H1 (cell line): ENCODE results near the gene EIF2S3B. TPM values are rescaled to one million over a fixed set of nuclear protein-coding genes. Genes with fewer than 3 reads are reported as not detected.

Experiments
- CTCF ChIA-PET: fragments of 300-600 bp; sonication (Branson Sonifier 250); formaldehyde crosslinking; loops from one replicate; lab custom pipeline; 2021; ENCODE audit not compliant: partially characterized antibody; lab: Charles Lee
- POLR2A ChIA-PET: fragments of 300-600 bp; sonication (Branson Sonifier 250); formaldehyde crosslinking; loops from one replicate; lab custom pipeline; 2021; ENCODE audit warnings: inconsistent platforms; ENCODE audit not compliant: partially characterized antibody; lab: Charles Lee
- DNase-seq, 2 experiments: peaks; one replicate each; pipeline versions ENCODE4 v3.0.0 to v3.0.0-alpha.2; 2010 to 2022; ENCODE audit warnings: low spot score in 2 of 2, low read depth in 1 of 2, mixed read lengths in 1 of 2
- FAIRE-seq: peaks from 2 replicates; lab custom pipeline; 2011; peaks lifted over from hg19 to GRCh38; lab: Jason Lieb, UNC
- H2AFZ ChIP-seq: 2 replicates; pipeline ENCODE4 v1.8.1; 2012; ENCODE audit warnings: low read length, inconsistent platforms
- H2AK5ac ChIP-seq: 2 replicates; pipeline ENCODE4 v1.6.1; 2013; ENCODE audit warnings: low read depth, low read length
- H2BK120ac ChIP-seq: replicated peaks from 2 replicates; pipeline ENCODE3; 2013; ENCODE audit warnings: low read depth, low read length, inconsistent platforms
- H2BK12ac ChIP-seq: 2 replicates; pipeline ENCODE4 v1.6.1; 2013; ENCODE audit warnings: low read depth, low read length
- H2BK15ac ChIP-seq: 2 replicates; pipeline ENCODE4 v1.6.1; 2013; ENCODE audit warnings: low read length
- H2BK20ac ChIP-seq: 2 replicates; pipeline ENCODE4 v1.6.1; 2013; ENCODE audit warnings: low read length
- H2BK5ac ChIP-seq: 2 replicates; pipeline ENCODE4 v1.6.1; 2013; ENCODE audit warnings: low read depth, low read length
- H3K14ac ChIP-seq: 2 replicates; pipeline ENCODE4 v1.6.1; 2013; ENCODE audit warnings: inconsistent platforms; ENCODE audit not compliant: insufficient read length
- H3K18ac ChIP-seq: 2 replicates; pipeline ENCODE4 v1.6.1; 2013; ENCODE audit warnings: low read length; ENCODE audit errors: extremely low read depth
- H3K23ac ChIP-seq: 2 replicates; pipeline ENCODE4 v1.6.1; 2013; ENCODE audit warnings: inconsistent platforms; ENCODE audit not compliant: insufficient read length
- H3K23me2 ChIP-seq: 2 replicates; pipeline ENCODE4 v1.6.1; 2013; ENCODE audit warnings: low read depth, low read length
- H3K27ac ChIP-seq: 2 replicates; pipeline ENCODE4 v1.6.1; 2011; ENCODE audit warnings: low read depth, low read length, inconsistent platforms
- H3K27me3 ChIP-seq, 4 experiments: replicated peaks in 1 of 4; 1 replicate in 1 of 4; 2 replicates in 3 of 4; pipeline versions ENCODE4 v1.6.1 to v1.8.1; 2011 to 2013; ENCODE audit warnings: low read length in 3 of 4, mild to moderate bottlenecking in 3 of 4, inconsistent platforms in 2 of 4, mixed read lengths in 2 of 4, moderate library complexity in 1 of 4; ENCODE audit not compliant: control insufficient read depth in 3 of 4, insufficient read depth in 3 of 4; ENCODE audit errors: extremely low read depth in 1 of 4
- H3K36me3 ChIP-seq, 4 experiments: 2 replicates each; pipeline versions ENCODE4 v1.6.1 to v1.8.1; 2011 to 2013; ENCODE audit warnings: mild to moderate bottlenecking in 4 of 4, low read length in 3 of 4, moderate library complexity in 2 of 4, control low read depth in 1 of 4, inconsistent platforms in 1 of 4; ENCODE audit not compliant: insufficient read depth in 4 of 4, control insufficient read depth in 2 of 4
- H3K4ac ChIP-seq: replicated peaks from 2 replicates; pipeline ENCODE3; 2013; ENCODE audit warnings: low read length, low read depth, mixed read lengths, inconsistent platforms; ENCODE audit not compliant: insufficient read length
- H3K4me1 ChIP-seq, 4 experiments: replicated peaks in 1 of 4; 1 replicate in 1 of 4; 2 replicates in 3 of 4; pipeline versions ENCODE4 v1.6.1 to v1.8.1; 2011 to 2013; ENCODE audit warnings: low read length in 3 of 4, inconsistent platforms in 2 of 4, mixed read lengths in 1 of 4; ENCODE audit not compliant: insufficient read depth in 4 of 4, control insufficient read depth in 3 of 4
- H3K4me2 ChIP-seq, 2 experiments: 2 replicates each; pipeline versions ENCODE4 v1.6.1 to v1.8.1; 2011 to 2013; ENCODE audit warnings: low read depth in 2 of 2, low read length in 2 of 2, control low read depth in 1 of 2, inconsistent platforms in 1 of 2, mild to moderate bottlenecking in 1 of 2; ENCODE audit not compliant: insufficient read depth in 1 of 2
- H3K4me3 ChIP-seq, 4 experiments: fragments of 200-600, 300-600 bp in 1 of 4; sonication (generic), shearing (Covaris generic), sonication (Bioruptor Twin) in 1 of 4; 2 replicates each; pipeline versions ENCODE4 v1.5.1 to v1.8.1; 2011 to 2016; ENCODE audit warnings: low read length in 4 of 4, low read depth in 3 of 4, control low read depth in 2 of 4, inconsistent platforms in 2 of 4, mild to moderate bottlenecking in 2 of 4, mixed read lengths in 1 of 4, moderate library complexity in 1 of 4; ENCODE audit not compliant: insufficient read depth in 2 of 4; ENCODE audit errors: extremely low read depth in 1 of 4
- H3K56ac ChIP-seq: replicated peaks from 2 replicates; pipeline ENCODE3; 2013; ENCODE audit warnings: low read depth, mild to moderate bottlenecking, mixed read lengths, low read length, inconsistent platforms; ENCODE audit not compliant: insufficient read length
- H3K79me1 ChIP-seq: 2 replicates; pipeline ENCODE4 v1.6.1; 2013; ENCODE audit warnings: low read depth, low read length, control low read depth
- H3K79me2 ChIP-seq, 2 experiments: 2 replicates each; pipeline versions ENCODE4 v1.6.1 to v1.8.1; 2012 to 2013; ENCODE audit warnings: low read length in 2 of 2, mild to moderate bottlenecking in 2 of 2, inconsistent platforms in 1 of 2; ENCODE audit not compliant: insufficient read depth in 2 of 2, control insufficient read depth in 1 of 2
- H3K9ac ChIP-seq, 4 experiments: replicated peaks in 1 of 4; 1 replicate in 1 of 4; 2 replicates in 3 of 4; pipeline versions ENCODE4 v1.6.1 to v1.8.1; 2011 to 2013; ENCODE audit warnings: low read depth in 3 of 4, low read length in 3 of 4, control low read depth in 2 of 4, mild to moderate bottlenecking in 2 of 4, moderate library complexity in 2 of 4, inconsistent platforms in 1 of 4; ENCODE audit errors: extremely low read depth in 1 of 4
- H3K9me3 ChIP-seq, 2 experiments: 2 replicates each; pipeline versions ENCODE4 v1.6.1 to v1.8.1; 2012 to 2013; ENCODE audit warnings: mild to moderate bottlenecking in 2 of 2, moderate library complexity in 2 of 2, control low read depth in 1 of 2, inconsistent platforms in 1 of 2, low read depth in 1 of 2, low read length in 1 of 2, mixed read lengths in 1 of 2; ENCODE audit not compliant: insufficient read depth in 2 of 2
- H4K20me1 ChIP-seq, 2 experiments: replicated peaks in 1 of 2; 2 replicates each; pipeline versions ENCODE3 to v1.8.1; 2011 to 2013; ENCODE audit warnings: inconsistent platforms in 2 of 2, low read length in 2 of 2, mild to moderate bottlenecking in 1 of 2; ENCODE audit not compliant: insufficient read depth in 2 of 2, control insufficient read depth in 1 of 2
- H4K5ac ChIP-seq: 2 replicates; pipeline ENCODE4 v1.6.1; 2013; ENCODE audit warnings: low read length, low read depth, mixed read lengths, inconsistent platforms; ENCODE audit not compliant: insufficient read length
- H4K8ac ChIP-seq: 2 replicates; pipeline ENCODE4 v1.8.0; 2013; ENCODE audit warnings: mild to moderate bottlenecking, moderate library complexity, low read length, inconsistent platforms; ENCODE audit not compliant: insufficient read depth; ENCODE audit errors: extremely low read depth
- H4K91ac ChIP-seq: replicated peaks from 2 replicates; pipeline ENCODE3; 2013; ENCODE audit warnings: low read length, mixed read lengths, inconsistent platforms; ENCODE audit not compliant: insufficient read length
- BCL11A ChIP-seq, 2 experiments: IDR thresholded peaks; one replicate each; pipeline ENCODE4 v1.6.1; 2011; ENCODE audit warnings: low read depth in 2 of 2, low read length in 2 of 2, mild to moderate bottlenecking in 2 of 2
- CEBPB ChIP-seq: IDR thresholded peaks from 2 replicates; pipeline ENCODE4 v1.6.1; 2012; ENCODE audit warnings: low read depth, low read length
- EP300 ChIP-seq, 2 experiments: IDR thresholded peaks; 1 replicate in 1 of 2; 2 replicates in 1 of 2; pipeline ENCODE4 v1.6.1; 2011 to 2012; ENCODE audit warnings: low read depth in 2 of 2, low read length in 2 of 2, mild to moderate bottlenecking in 2 of 2, borderline replicate concordance in 1 of 2, inconsistent platforms in 1 of 2, moderate library complexity in 1 of 2
- GTF2F1 ChIP-seq: IDR thresholded peaks from 2 replicates; pipeline ENCODE4 v1.6.1; 2012; ENCODE audit warnings: low read depth, low read length, improper control_type of control experiment, borderline replicate concordance
- HDAC2 ChIP-seq, 2 experiments: fragments of 300-600 bp in 1 of 2; sonication (generic) in 1 of 2; IDR thresholded peaks; 2 replicates each; pipeline ENCODE4 v1.6.1; 2011 to 2012; ENCODE audit warnings: low read depth in 2 of 2, low read length in 2 of 2, mild to moderate bottlenecking in 2 of 2, moderate library complexity in 2 of 2, borderline replicate concordance in 1 of 2, inconsistent platforms in 1 of 2
- HDAC6 ChIP-seq: IDR thresholded peaks from one replicate; pipeline ENCODE4 v1.7.1; 2012; ENCODE audit warnings: low read depth, mild to moderate bottlenecking, inconsistent platforms, low read length, moderate library complexity
- JUND ChIP-seq: IDR thresholded peaks from 2 replicates; pipeline ENCODE4 v1.6.1; 2011; ENCODE audit warnings: mild to moderate bottlenecking, improper control_type of control experiment, low read length
- MAFK ChIP-seq: IDR thresholded peaks from 2 replicates; pipeline ENCODE4 v1.6.1; 2012; ENCODE audit warnings: low read depth, mild to moderate bottlenecking, improper control_type of control experiment, low read length
- POLR2A ChIP-seq, 2 experiments: IDR thresholded peaks; 1 replicate in 1 of 2; 2 replicates in 1 of 2; pipeline ENCODE4 v1.6.1; 2011; ENCODE audit warnings: low read depth in 2 of 2, low read length in 2 of 2, mild to moderate bottlenecking in 2 of 2; ENCODE audit errors: control extremely low read depth in 1 of 2
- RAD21 ChIP-seq, 2 experiments: IDR thresholded peaks in 1 of 2; conservative IDR thresholded peaks in 1 of 2; 2 replicates each; pipeline ENCODE4 v1.6.1; 2011; ENCODE audit warnings: low read depth in 2 of 2, low read length in 2 of 2, improper control_type of control experiment in 1 of 2, inconsistent platforms in 1 of 2, mild to moderate bottlenecking in 1 of 2, moderate library complexity in 1 of 2
- RFX5 ChIP-seq: IDR thresholded peaks from 2 replicates; pipeline ENCODE4 v1.6.1; 2011; ENCODE audit warnings: low read depth, low read length, improper control_type of control experiment, borderline replicate concordance
- SP2 ChIP-seq: IDR thresholded peaks from 2 replicates; pipeline ENCODE4 v1.6.1; 2012; ENCODE audit warnings: mild to moderate bottlenecking, low read length, inconsistent platforms
- USF2 ChIP-seq: IDR thresholded peaks from 2 replicates; pipeline ENCODE4 v1.6.1; 2011; ENCODE audit warnings: low read length, improper control_type of control experiment
- ZNF274 ChIP-seq: IDR thresholded peaks from 2 replicates; pipeline ENCODE4 v1.7.0; 2012; ENCODE audit warnings: low read length, borderline replicate concordance; ENCODE audit errors: extremely low read depth
- WGBS, 2 experiments: shearing (Covaris generic) in 1 of 2; methylation state at CpG; one replicate each; pipeline versions ENCODE4 v1.1.6 to v1.1.7; 2013 to 2015; ENCODE audit warnings: low lambda C conversion rate in 2 of 2, mixed read lengths in 2 of 2, inconsistent platforms in 1 of 2, low coverage in 1 of 2, missing lambda C conversion rate in 1 of 2; ENCODE audit not compliant: insufficient replicate concordance in 2 of 2, insufficient coverage in 1 of 2, insufficient read length in 1 of 2; ENCODE audit errors: extremely low coverage in 1 of 2, missing lambda C conversion rate in 1 of 2; 5-methylcytosine and 5-hydroxymethylcytosine counted together
- polyA plus RNA-seq, 7 experiments: library from polyadenylated mRNA; depleted of rRNA in 3 of 7; stranded (reverse) in 5 of 7; unstranded in 2 of 7; fragments of >200 nt in 5 of 7; fragments of 200-250 nt in 2 of 7; gene quantifications; 1 replicate in 5 of 7; 2 replicates in 1 of 7; 4 replicates in 1 of 7; pipeline versions ENCODE4 v1.2.1 to v1.2.3, GENCODE V29; 2011 to 2013; ENCODE audit warnings: missing spikeins in 2 of 7, mixed read lengths in 2 of 7
- total RNA-seq: library from RNA; stranded (reverse); fragmentation: NEBNext Ultra II Directional; extraction: Animal tissue kit (Norgen Biotek cat#: 25700); gene quantifications from 2 replicates; pipeline ENCODE4 v1.2.1, GENCODE V29; 2021

EIF2S3B gene
- total and polyA plus RNA-seq, 2 of the 8 experiments (the other 6 are each of a cell fraction or from before 2014, with no cell fraction given) = 3.1 to 6.7 TPM

- no peaks in the 10 kb centered on the region for H4K20me1 ChIP-seq
- CTCF ChIA-PET = no interaction called here
- TF ChIP-seq JUND = no peak
- TF ChIP-seq USF2 = no peak
- TF ChIP-seq EP300 (IDR thresholded peaks at IDR 0.05; ENCODE audit: borderline replicate concordance in 1 of 2, low read depth in 2 of 2, low read length in 2 of 2) = no peak
- TF ChIP-seq BCL11A (IDR thresholded peaks at IDR 0.05; ENCODE audit: low read depth in 2 of 2, low read length in 2 of 2) = no peak
- TF ChIP-seq HDAC6 = no peak
- no peak for TF ChIP-seq RFX5
- TF ChIP-seq CEBPB = no peak
- TF ChIP-seq POLR2A (IDR thresholded peaks at IDR 0.05; ENCODE audit: control extremely low read depth in 1 of 2, low read depth in 2 of 2, low read length in 2 of 2) = no peak
- TF ChIP-seq GTF2F1 = no peak
- no peak for TF ChIP-seq ZNF274
- TF ChIP-seq RAD21 (IDR thresholded peaks at IDR 0.05 in 1 of 2, conservative IDR thresholded peaks at IDR 0.05 in 1 of 2; ENCODE audit: low read depth in 2 of 2, low read length in 2 of 2) = no peak
- TF ChIP-seq MAFK = no peak
- no peak for TF ChIP-seq HDAC2 (IDR thresholded peaks at IDR 0.05; ENCODE audit: borderline replicate concordance in 1 of 2, low read depth in 2 of 2, low read length in 2 of 2)
- no peak for TF ChIP-seq SP2
Measured at GRCh38 chr12:10529603-10530002, 23.9 kb downstream of the EIF2S3B start.

More at GRCh38 chr12:10529603-10530002, 23.9 kb downstream of the EIF2S3B start:
- Histone ChIP-seq H2AK5ac (no peak overlapping the region), H3K79me2 (no peaks in the 10 kb centered on the region), H3K27me3 (no peaks in the 10 kb centered on the region), H3K23ac (no peak overlapping the region), H3K9ac (no peak overlapping the region), H2AFZ (no peak overlapping the region), H2BK12ac (no peak overlapping the region), H4K5ac (no peak overlapping the region), H4K8ac (no peak overlapping the region), H2BK120ac (no peak overlapping the region), H3K4me3 (no peak overlapping the region), H3K14ac (no peak overlapping the region), H3K18ac (no peak overlapping the region), H3K56ac (no peak overlapping the region), H4K91ac (no peak overlapping the region), H3K4ac (no peak overlapping the region), H3K4me1 (no peaks in the 10 kb centered on the region), H2BK15ac (no peak overlapping the region), H3K9me3 (no peaks in the 10 kb centered on the region), H3K36me3 (no peaks in the 10 kb centered on the region), H3K79me1 (no peaks in the 10 kb centered on the region), H2BK5ac (no peak overlapping the region), H3K4me2 (no peak overlapping the region), H3K27ac (no peak overlapping the region), H3K23me2 (no peaks in the 10 kb centered on the region), H2BK20ac (no peak overlapping the region)
- FAIRE-seq (no peak), DNase-seq (no peak)
- POLR2A ChIA-PET = no interaction called here
- WGBS, 2 experiments = 80% methylated on average over 3 of the region's 3 CpGs; no CpG with 5 or more reads in 1 of the 2 experiments
